WTC11 (cell line): ENCODE measurements around the gene MAP3K6. TPM values are rescaled to one million over a fixed set of nuclear protein-coding genes. Genes with fewer than 3 reads are reported as not detected.
A peak's percentile ranks its signal among the peaks of the same experiment; 100 is the strongest.

Experiments
- ATAC-seq: fragments of 200-7000 bp; cut with Tn5 transposase; 2 replicates; pipeline ENCODE4 v1.10.0; 2021; ENCODE audit warnings: mild to moderate bottlenecking, moderate library complexity
- CTCF ChIA-PET: fragments of 300-600 bp; sonication (Branson Sonifier 250); formaldehyde crosslinking; loops from one replicate; lab custom pipeline; 2021; ENCODE audit warnings: antibody characterized with exemption; lab: Charles Lee
- POLR2A ChIA-PET: fragments of 350-600 bp; sonication (Branson Sonifier 250); formaldehyde crosslinking; loops from one replicate; lab custom pipeline; 2021; ENCODE audit warnings: antibody characterized with exemption; lab: Charles Lee
- DNase-seq: peaks from one replicate; pipeline ENCODE4 v3.0.0; 2021; ENCODE audit warnings: low spot score
- H3K27ac Mint-ChIP-seq: 2 replicates; pipeline ENCODE4 v1.8.0; 2021; ENCODE audit warnings: mixed read lengths
- H3K27me3 Mint-ChIP-seq: 2 replicates; pipeline ENCODE4 v1.8.0; 2021; ENCODE audit warnings: low read depth, mild to moderate bottlenecking, moderate library complexity, mixed read lengths
- H3K36me3 Mint-ChIP-seq: 2 replicates; pipeline ENCODE4 v1.8.0; 2021; ENCODE audit warnings: mixed read lengths
- H3K4me1 Mint-ChIP-seq: 2 replicates; pipeline ENCODE4 v1.8.0; 2022; ENCODE audit warnings: mixed read lengths
- H3K4me3 Mint-ChIP-seq: 2 replicates; pipeline ENCODE4 v1.8.0; 2021; ENCODE audit warnings: mild to moderate bottlenecking, moderate library complexity, mixed read lengths
- H3K9me3 Mint-ChIP-seq: 2 replicates; pipeline ENCODE4 v1.8.0; 2021; ENCODE audit warnings: mixed read lengths
- ATF6 ChIP-seq: sonication (generic); formaldehyde crosslinking; IDR thresholded peaks from 2 replicates; pipeline ENCODE4 v1.8.1; 2023; ENCODE audit warnings: mild to moderate bottlenecking, missing genetic modification reagents
- CREM ChIP-seq: sonication (generic); formaldehyde crosslinking; IDR thresholded peaks from 2 replicates; pipeline ENCODE4 v1.8.1; 2022; ENCODE audit warnings: mild to moderate bottlenecking, missing genetic modification reagents, moderate library complexity
- CTCF ChIP-seq: fragments of 200-600 bp; IDR thresholded peaks from 2 replicates; pipeline ENCODE4 v1.8.0; 2022; ENCODE audit warnings: antibody characterized with exemption
- E2F5 ChIP-seq: sonication (generic); formaldehyde crosslinking; IDR thresholded peaks from 2 replicates; pipeline ENCODE4 v1.8.1; 2022; ENCODE audit warnings: mild to moderate bottlenecking, moderate library complexity, missing genetic modification reagents
- ELF4 ChIP-seq: sonication (generic); formaldehyde crosslinking; IDR thresholded peaks from 2 replicates; pipeline ENCODE4 v1.8.1; 2022; ENCODE audit warnings: low read depth, mild to moderate bottlenecking, moderate library complexity, missing genetic modification reagents
- ERG ChIP-seq: fragments of 250-450 bp; sonication (Bioruptor Pico); IDR thresholded peaks from 2 replicates; pipeline ENCODE4 v1.8.0; 2021; ENCODE audit warnings: mild to moderate bottlenecking
- GABPB1 ChIP-seq: sonication (generic); formaldehyde crosslinking; IDR thresholded peaks from 2 replicates; pipeline ENCODE4 v1.8.1; 2023; ENCODE audit warnings: mild to moderate bottlenecking, missing genetic modification reagents
- KAT7 ChIP-seq: sonication (generic); formaldehyde crosslinking; IDR thresholded peaks from 2 replicates; pipeline ENCODE4 v1.8.1; 2023; ENCODE audit warnings: missing genetic modification reagents, mild to moderate bottlenecking, borderline replicate concordance
- NFATC4 ChIP-seq: fragments of 250-450 bp; sonication (Bioruptor Pico); IDR thresholded peaks from 2 replicates; pipeline ENCODE4 v1.9.0; 2021; ENCODE audit warnings: mild to moderate bottlenecking
- NFYB ChIP-seq: sonication (generic); formaldehyde crosslinking; conservative IDR thresholded peaks from 2 replicates; pipeline ENCODE4 v1.8.0; 2022; ENCODE audit warnings: low read depth, missing genetic modification reagents
- SMAD4 ChIP-seq: sonication (generic); formaldehyde crosslinking; IDR thresholded peaks from 2 replicates; pipeline ENCODE4 v1.8.0; 2022; ENCODE audit warnings: mild to moderate bottlenecking, missing genetic modification reagents
- USF2 ChIP-seq: sonication (generic); formaldehyde crosslinking; IDR thresholded peaks from 2 replicates; pipeline ENCODE4 v1.8.1; 2023; ENCODE audit warnings: mild to moderate bottlenecking, missing genetic modification reagents, moderate library complexity
- ZBTB43 ChIP-seq: sonication (generic); formaldehyde crosslinking; IDR thresholded peaks from 2 replicates; pipeline ENCODE4 v1.8.1; 2023; ENCODE audit warnings: mild to moderate bottlenecking, missing genetic modification reagents
- ZMAT4 ChIP-seq: fragments of 250-450 bp; sonication (Bioruptor Pico); IDR thresholded peaks from 2 replicates; pipeline ENCODE4 v1.9.0; 2021; ENCODE audit warnings: mild to moderate bottlenecking
- ZNF423 ChIP-seq: fragments of 250-450 bp; sonication (Bioruptor Pico); IDR thresholded peaks from 2 replicates; pipeline ENCODE4 v2.1.2; 2022; ENCODE audit warnings: mild to moderate bottlenecking, moderate library complexity
- total RNA-seq: library from RNA; stranded (reverse); gene quantifications from 3 replicates; pipeline ENCODE4 v1.2.3, GENCODE V29; 2021

MAP3K6 gene
- total RNA-seq, 1 experiment from 2014 or later, result 15.0 TPM

GRCh38 chr1:27393641-27394281 lies 27.0 kb upstream of the MAP3K6 start:
- H3K4me1 Mint-ChIP-seq, result peaks cover 33% of the 10 kb centered on the region
- DNase-seq (no peak), ATAC-seq (no peak)
- ChIA-PET CTCF (interaction anchor here (0.6 to 5.2 kb wide), 22 partner anchors 9 to 349 kb away, joined by 3 to 44 read pairs (median 5); partner anchors contain the start of gene MAP3K6), POLR2A (interaction anchor here (1.0 kb wide), 1 partner anchor 11 kb away, joined by 3 read pairs; no protein-coding TSS in a partner anchor)
- H3K27me3 Mint-ChIP-seq, result peaks cover 3% of the 10 kb centered on the region; the same call in 1 of the 2 replicates
- TF ChIP-seq NFATC4 (CRISPR knock-in tag), result no peak
- TF ChIP-seq GABPB1 (CRISPR knock-in tag), result no peak
- TF ChIP-seq ELF4 (CRISPR knock-in tag), result no peak
- H3K4me3 Mint-ChIP-seq, result peak overlapping the region; percentile 91
- no peaks in the 10 kb centered on the region for H3K9me3 Mint-ChIP-seq
- H3K36me3 Mint-ChIP-seq, result no peaks in the 10 kb centered on the region
- no peak overlapping the region for H3K27ac Mint-ChIP-seq

- CTCF ChIA-PET, result interaction anchor here (0.6 to 5.2 kb wide), 25 partner anchors 8 to 348 kb away, joined by 3 to 44 read pairs (median 5); partner anchors contain the start of genes CD164L2 and MAP3K6
- ATAC-seq (peak; percentile 5), DNase-seq (no peak)
- H3K27me3 Mint-ChIP-seq, result peaks cover 3% of the 10 kb centered on the region; the same call in 1 of the 2 replicates
- peak overlapping the region; percentile 84 for H3K27ac Mint-ChIP-seq
- POLR2A ChIA-PET, result interaction anchor here (1.0 to 2.1 kb wide), 2 partner anchors 10 to 26 kb away, joined by 3 to 7 read pairs; partner anchors contain the start of gene MAP3K6
- H3K9me3 Mint-ChIP-seq, result no peaks in the 10 kb centered on the region
- H3K4me1 Mint-ChIP-seq, result peaks cover 31% of the 10 kb centered on the region
- TF ChIP-seq ZBTB43 (CRISPR knock-in tag) (no peak), KAT7 (CRISPR knock-in tag) (no peak; the same call in 1 of the 2 replicates), ZNF423 (CRISPR knock-in tag) (peak; percentile 89)
- peak overlapping the region; percentile 91 for H3K4me3 Mint-ChIP-seq
- H3K36me3 Mint-ChIP-seq, result no peaks in the 10 kb centered on the region
Measured at GRCh38 chr1:27392778-27393635, 26.2 kb upstream of the MAP3K6 start.

- Mint-ChIP-seq H3K9me3 (no peaks in the 10 kb centered on the region), H3K4me3 (peak within 1 kb of the TSS; percentile 91), H3K27me3 (peaks cover 4% of the 10 kb centered on the region), H3K4me1 (peaks cover 24% of the 10 kb centered on the region), H3K27ac (peak within 1 kb of the TSS; percentile 95), H3K36me3 (no peaks in the 10 kb centered on the region)
- peak; percentile 72 for ATAC-seq
- ChIA-PET CTCF (interaction anchor here (0.7 to 13.1 kb wide), 17 partner anchors 10 to 347 kb away, joined by 3 to 260 read pairs (median 8); partner anchors contain the start of genes CD164L2 and SYTL1), POLR2A (interaction anchor here (2.1 kb wide), 1 partner anchor 25 kb away, joined by 7 read pairs; the partner anchor contains the start of gene MAP3K6)
- DNase-seq, result peak; percentile 96
- peak; percentile 91 for TF ChIP-seq E2F5 (CRISPR knock-in tag)
- no peak for TF ChIP-seq ZMAT4
- peak; percentile 83 for TF ChIP-seq CREM (CRISPR knock-in tag)
- no peak for TF ChIP-seq ATF6 (CRISPR knock-in tag)
- TF ChIP-seq CTCF, result peak; percentile 20; the same call in 1 of the 2 replicates
- TF ChIP-seq ZNF423 (CRISPR knock-in tag), result peak; percentile 33; the same call in 1 of the 2 replicates
- no peak for TF ChIP-seq SMAD4 (CRISPR knock-in tag)
- 0 out of 2 replicates have a peak, but pooled peaks have one; percentile 70 for TF ChIP-seq KAT7 (CRISPR knock-in tag)
- 0 out of 2 replicates have a peak, but pooled peaks have one; percentile 22 for TF ChIP-seq ZBTB43 (CRISPR knock-in tag)
- 0 out of 2 replicates have a peak, but pooled peaks have one; percentile 16 for TF ChIP-seq USF2 (CRISPR knock-in tag)
- no peak for TF ChIP-seq ERG (CRISPR knock-in tag)
- TF ChIP-seq NFYB (CRISPR knock-in tag), result peak; percentile 72
Measured at GRCh38 chr1:27392096-27392777, 25.5 kb upstream of the MAP3K6 start, which contains the start of gene GPR3. Gene GPR3 (plus strand): TSS chr1:27392622. CDS start chr1:27393799, 1,177 bp downstream.
